Raji (cell line): ENCODE results near the gene PPP1CB.

Experiments
- POLR2A ChIP-seq: IDR thresholded peaks from 2 replicates; pipeline ENCODE4 v1.6.1; 2011; ENCODE audit warnings: low read depth, low read length, control low read depth; ENCODE audit not compliant: insufficient read depth

PPP1CB gene

GRCh38 chr2:28751252-28751955 lies at the start of gene PPP1CB:
Gene PPP1CB (plus strand): TSS chr2:28751830. CDS start chr2:28752125, 295 bp downstream.
- peak; percentile 87 for TF ChIP-seq POLR2A

DNA sequence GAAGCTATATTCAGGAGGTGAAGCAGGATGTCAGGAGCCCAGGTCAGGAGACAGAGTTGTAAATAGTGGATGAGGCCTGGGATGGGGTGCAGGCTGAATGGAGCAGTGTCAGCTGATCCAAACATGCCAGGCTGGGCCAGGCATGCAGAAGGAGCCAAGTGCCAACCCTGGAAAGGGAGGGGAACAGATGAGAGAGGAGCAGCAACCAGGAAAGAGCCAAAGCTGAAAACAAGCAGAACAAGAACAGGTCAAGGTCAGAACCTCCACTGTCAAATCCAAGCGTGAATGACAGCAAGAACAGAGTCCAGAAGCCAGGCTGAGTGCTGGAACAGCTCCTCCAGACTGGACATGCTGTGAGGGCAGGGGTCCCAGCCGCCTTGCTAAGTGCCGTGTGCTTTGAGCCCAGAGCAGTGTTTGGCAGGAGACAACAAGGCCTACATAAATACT lies 49.2 kb upstream of the PPP1CB start:
- TF ChIP-seq POLR2A, result no peak

DNA sequence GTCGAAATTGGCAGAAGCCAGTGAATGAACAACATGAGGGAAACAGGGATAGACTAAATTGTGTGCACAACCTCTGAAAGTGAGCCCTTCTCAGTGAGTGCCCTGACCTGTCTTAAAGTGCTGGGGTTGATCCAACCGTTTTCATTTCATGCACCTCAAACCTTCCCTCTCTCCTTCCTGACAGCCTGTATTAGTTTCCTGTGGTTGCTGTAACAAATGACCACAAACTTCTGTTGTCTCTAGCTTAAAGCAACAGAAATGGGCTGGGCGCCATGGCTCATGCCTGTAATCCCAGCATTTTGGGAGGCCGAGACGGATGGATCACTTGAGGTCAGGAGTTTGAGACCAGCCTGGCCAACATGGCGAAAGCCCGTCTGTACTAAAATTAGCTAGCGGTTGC lies 48.8 kb upstream of the PPP1CB start:
- no peak for TF ChIP-seq POLR2A

- TF ChIP-seq POLR2A, result no peak
Observed at GRCh38 chr2:28704621-28705020, 47.0 kb upstream of the PPP1CB start.

- TF ChIP-seq POLR2A, result no peak
Observed at GRCh38 chr2:28705751-28706440, 45.7 kb upstream of the PPP1CB start.

GRCh38 chr2:28707592-28707991 lies 44.0 kb upstream of the PPP1CB start:
- no peak for TF ChIP-seq POLR2A

DNA sequence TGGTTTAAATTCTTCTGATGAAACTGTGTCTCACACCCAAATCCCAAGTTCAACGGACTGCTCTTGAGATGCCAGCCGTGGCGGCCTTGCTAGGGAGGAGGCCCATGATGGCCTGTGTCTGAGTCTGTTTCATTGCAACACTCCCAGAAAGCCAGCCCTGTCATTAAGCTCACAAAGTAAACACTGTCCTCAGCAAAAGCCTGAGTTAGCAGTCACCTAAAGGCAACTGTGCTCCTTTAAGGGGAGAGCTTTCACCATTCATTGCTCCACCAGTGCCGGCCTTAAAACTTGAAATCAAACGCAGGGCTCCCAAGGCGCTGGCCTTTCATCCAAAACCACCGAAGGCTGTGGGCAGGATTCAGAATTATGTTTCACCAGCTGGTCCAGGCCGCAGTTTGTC lies 42.5 kb upstream of the PPP1CB start:
- TF ChIP-seq POLR2A, result no peak

GRCh38 chr2:28710545-28710944 lies 41.1 kb upstream of the PPP1CB start:
- no peak for TF ChIP-seq POLR2A

DNA sequence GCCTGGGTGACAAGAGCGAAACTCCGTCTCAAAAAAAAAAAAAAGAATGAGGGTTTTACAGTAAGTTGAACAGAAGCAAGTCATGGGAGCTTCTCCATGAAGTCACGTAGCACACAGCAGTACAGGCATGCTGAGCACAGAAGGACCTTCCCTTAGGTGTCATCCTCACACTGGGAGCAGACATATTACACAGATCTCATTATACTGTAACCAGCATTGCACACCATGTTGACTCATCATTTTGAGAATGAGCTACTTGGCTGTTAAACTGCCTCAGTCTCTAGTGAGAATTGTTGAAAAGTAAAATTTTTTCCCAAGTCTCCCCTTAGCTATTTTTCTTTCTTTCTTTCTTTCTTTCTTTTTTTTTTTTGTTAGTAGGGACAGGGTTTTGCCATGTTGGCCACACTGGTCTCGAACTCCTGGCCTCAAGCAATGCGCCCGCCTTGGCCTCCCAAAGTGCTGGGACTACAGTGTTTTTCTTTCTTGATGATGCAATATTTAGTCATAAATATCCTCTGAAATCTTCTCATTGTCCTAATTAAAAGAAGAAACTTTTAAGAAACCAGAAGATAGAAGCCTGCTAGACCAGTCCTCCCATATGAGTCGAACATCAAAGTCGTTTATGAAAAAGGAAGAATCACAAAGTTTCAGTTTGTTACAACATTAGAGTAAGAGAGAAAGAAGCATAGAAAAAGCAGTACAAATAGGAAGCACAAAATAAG lies 37.9 kb upstream of the PPP1CB start:
- no peak for TF ChIP-seq POLR2A

DNA sequence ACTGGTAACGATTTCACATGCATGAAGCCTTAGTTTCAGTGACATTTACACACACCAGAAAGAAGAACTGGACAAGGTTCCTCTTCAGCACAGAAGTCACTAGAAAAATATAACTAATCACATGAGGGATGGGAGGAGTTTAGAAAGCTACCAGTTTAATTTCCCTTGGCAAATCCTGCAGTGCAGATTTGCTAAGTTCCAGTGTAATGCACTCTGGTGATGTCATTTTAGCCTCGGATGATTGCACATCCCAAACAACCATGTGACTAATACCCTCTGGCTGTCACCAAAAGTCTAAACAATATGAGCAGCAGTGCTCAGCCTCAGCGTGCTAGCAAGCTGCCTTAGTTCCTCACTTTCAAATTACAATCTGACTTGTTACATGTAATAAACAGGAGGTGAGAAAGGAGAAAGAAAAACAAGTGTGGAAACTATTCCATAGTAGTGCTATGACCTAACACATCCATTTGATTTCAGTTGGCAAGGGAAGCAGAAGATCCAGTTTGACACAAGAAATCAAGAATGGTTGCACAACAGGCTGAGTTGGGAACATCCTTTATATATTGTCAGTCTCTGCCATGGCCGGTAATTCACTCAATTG lies 35.3 kb upstream of the PPP1CB start:
- no peak for TF ChIP-seq POLR2A

DNA sequence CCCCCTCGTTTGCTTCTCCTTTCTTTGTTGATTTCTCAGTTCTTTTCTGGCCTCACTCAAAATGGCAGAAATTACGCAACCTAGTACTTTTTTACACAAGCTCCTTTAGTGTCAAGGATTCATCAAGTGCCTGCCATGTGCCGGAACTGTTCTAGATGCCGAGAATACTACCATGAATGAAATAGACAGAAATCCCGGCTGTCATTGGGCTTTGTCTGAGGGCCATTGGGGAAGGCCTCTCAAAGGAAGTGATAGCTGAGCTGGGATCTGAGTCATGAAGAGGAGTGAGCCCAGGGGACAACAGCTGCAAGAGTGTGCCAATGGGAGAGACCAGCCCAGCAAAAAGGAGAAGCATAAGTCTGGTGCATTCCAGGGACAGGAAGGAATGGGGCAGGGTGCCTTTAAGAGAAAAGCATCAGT lies 34.3 kb upstream of the PPP1CB start:
- no peak for TF ChIP-seq POLR2A

GRCh38 chr2:28720345-28720744 lies 31.3 kb upstream of the PPP1CB start:
- TF ChIP-seq POLR2A, result no peak

DNA sequence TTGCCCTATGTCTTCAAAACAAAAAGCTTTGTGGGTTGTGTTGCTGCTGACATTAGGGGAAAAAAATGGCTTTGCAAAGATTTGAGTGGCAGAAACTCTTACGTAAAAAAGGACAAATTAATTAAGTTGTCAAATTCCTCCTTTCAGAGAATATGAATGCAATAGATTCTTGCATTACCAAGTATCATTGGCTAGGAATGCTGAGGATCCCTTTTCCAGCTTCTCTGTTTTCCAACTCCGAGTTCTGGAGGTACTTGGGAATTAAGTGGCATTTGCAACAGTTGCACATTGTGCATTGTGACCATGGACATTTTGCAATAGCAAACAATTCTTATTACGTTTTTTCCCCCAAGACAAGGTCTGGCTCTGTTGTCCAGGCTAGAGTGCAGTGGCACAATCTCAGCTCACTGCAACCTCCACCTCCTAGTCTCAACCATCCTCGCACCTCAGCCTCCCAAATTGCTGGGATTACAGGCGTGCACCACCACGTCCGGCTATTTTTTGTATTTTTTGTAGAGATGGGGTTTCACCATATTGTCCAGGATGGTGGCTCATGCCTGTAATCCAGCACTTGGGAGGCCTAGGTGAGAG lies 29.9 kb upstream of the PPP1CB start:
- TF ChIP-seq POLR2A, result no peak

DNA sequence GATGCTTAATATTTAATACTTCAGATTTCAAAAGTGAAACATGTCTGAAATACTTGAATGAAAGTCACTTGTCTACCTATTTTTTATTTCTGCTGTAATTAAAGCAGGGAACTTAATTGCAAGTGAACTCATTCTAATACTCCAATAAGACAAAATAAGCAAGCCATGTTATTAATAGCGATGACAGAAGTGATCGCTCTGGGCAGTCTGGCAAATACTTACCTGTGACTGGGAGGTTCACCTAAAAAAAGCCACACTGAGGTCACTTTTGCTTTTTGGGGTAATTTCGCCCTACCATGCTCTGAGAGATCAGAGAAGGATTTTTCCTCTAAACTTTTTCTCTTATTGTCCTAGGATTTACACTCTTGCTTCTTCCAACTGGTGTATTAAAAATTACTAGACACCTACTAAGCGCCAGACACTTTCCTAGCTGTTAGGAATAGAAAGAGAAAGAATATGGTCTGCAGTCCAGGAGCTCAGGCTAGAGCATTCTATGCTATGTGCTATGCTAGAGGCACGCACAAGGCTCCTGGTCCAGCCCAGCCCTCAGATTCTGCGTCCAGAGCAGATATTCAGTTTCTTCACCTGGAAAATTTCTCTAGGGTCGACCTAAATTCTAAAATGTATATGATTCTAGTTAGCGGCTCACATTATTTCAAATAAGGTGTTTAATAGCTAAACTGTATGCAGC lies 26.5 kb upstream of the PPP1CB start:
- TF ChIP-seq POLR2A, result no peak
